ENCODE measurements around the gene FAM76A.

- TF ChIP-seq CTCF (conservative IDR thresholded peaks at IDR 0.05; ENCODE audit: low read depth, low read length), result no peak
- TF ChIP-seq EZH2 (IDR thresholded peaks at IDR 0.05; ENCODE audit: borderline replicate concordance, low read depth, low read length, poor library complexity, severe bottlenecking), result no peak
These were observed 52.3 kb downstream of the FAM76A start for GRCh38 chr1:27778056-27778455.
